HFF-Myc (cell line): ENCODE measurements around the gene VEPH1.

Experiments used
- DNase-seq: peaks from one replicate; pipeline ENCODE4 v3.0.0-alpha.2; 2011; ENCODE audit warnings: low read depth; ENCODE audit errors: extremely low read depth
- H3K4me3 ChIP-seq: replicated peaks from 2 replicates; pipeline ENCODE4 v1.5.1; 2011; ENCODE audit warnings: low read depth, mild to moderate bottlenecking, control low read depth, low read length
- TF ChIP-seq, protein P1 (sequence below): IDR thresholded peaks from 2 replicates; pipeline ENCODE4 v1.5.1; 2012; ENCODE audit warnings: mild to moderate bottlenecking, low read depth, low read length, control low read depth; ENCODE audit errors: missing control alignments

The VEPH1 gene

DNA sequence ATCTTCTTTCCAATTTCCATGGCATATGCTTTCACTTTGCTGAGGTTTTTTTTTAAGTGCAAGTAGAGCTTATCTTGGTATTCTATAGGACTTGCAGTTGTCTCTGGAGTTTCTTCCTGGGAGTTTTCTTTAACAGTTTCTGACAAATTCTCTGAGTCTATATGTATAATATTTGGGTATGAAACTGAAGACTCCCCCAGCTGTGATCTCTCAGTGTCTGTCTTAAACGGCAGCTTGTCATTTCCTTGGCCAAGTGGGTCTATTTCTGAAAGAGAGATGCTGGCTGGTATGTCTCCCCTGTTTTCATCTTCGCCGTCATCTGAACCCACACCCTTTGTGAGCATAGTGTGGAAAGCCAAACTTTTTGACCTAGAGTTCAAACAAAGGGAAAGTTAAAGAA is 139.8 kb downstream of the VEPH1 start:
- TF ChIP-seq, protein P1, sequence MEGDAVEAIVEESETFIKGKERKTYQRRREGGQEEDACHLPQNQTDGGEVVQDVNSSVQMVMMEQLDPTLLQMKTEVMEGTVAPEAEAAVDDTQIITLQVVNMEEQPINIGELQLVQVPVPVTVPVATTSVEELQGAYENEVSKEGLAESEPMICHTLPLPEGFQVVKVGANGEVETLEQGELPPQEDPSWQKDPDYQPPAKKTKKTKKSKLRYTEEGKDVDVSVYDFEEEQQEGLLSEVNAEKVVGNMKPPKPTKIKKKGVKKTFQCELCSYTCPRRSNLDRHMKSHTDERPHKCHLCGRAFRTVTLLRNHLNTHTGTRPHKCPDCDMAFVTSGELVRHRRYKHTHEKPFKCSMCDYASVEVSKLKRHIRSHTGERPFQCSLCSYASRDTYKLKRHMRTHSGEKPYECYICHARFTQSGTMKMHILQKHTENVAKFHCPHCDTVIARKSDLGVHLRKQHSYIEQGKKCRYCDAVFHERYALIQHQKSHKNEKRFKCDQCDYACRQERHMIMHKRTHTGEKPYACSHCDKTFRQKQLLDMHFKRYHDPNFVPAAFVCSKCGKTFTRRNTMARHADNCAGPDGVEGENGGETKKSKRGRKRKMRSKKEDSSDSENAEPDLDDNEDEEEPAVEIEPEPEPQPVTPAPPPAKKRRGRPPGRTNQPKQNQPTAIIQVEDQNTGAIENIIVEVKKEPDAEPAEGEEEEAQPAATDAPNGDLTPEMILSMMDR, result no peak
- no peak for DNase-seq
- no peak overlapping the region for H3K4me3 ChIP-seq

DNA sequence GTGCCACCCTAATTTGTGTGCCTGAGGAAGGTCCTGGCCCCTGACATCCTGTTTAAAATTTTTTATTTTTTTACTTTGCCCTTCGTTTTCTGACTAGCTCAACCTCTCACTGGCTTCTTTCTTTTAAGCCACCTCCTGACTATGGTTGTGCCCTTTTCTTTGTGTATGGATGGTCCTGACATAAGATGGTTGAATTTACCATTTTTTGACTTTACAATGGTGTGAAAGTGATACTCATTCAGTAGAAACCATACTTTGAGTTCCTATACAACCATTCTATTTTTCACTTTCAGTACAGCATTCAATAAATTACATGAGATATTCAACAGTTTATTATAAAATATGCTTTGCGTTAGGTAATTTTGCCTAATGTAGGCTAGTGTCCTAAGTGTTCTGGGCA is 140.9 kb downstream of the VEPH1 start:
- no peak for DNase-seq
- TF ChIP-seq, protein P1, result no peak
- no peak overlapping the region for H3K4me3 ChIP-seq

DNA sequence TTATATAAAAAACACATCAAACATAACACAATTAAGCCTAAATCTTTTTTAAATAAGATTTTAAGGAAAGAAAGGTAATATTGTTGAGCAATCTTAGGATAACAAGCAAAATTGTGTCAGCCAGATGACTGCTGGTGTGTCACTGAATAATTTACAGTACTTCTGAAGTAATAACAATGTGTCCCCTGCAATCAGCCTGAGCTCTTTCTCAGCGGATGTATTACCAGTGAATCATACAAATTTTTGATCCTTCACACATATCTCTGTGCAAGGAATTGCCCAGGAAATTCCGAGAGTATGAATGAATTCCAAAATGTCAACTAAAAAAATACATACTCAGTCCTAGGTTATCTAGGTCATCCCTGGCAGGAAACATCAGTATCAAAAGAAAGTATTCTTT is 143.2 kb downstream of the VEPH1 start:
- TF ChIP-seq, protein P1, result no peak
- DNase-seq, result peak; percentile 56
- H3K4me3 ChIP-seq, result no peak overlapping the region

DNA sequence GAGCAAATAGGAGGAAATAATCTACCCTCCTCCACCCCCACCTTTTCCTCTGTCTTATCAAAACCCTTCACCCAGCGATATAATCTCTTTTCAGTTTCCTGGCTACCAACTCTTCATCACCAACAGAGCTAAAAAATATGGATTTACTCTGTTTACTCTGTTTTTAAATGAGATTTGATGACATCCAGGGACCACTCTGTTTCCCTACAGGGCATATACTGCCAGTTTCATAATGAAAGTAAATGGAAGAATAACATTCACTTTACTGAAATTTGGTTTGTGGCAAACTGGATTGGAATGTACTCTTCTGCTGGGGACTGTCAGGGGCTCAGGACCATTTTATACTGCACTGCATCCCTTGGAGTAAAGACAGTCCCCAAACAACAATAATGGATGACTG is 146.7 kb downstream of the VEPH1 start:
- TF ChIP-seq, protein P1, result no peak
- no peak for DNase-seq
- H3K4me3 ChIP-seq, result no peak overlapping the region

DNA sequence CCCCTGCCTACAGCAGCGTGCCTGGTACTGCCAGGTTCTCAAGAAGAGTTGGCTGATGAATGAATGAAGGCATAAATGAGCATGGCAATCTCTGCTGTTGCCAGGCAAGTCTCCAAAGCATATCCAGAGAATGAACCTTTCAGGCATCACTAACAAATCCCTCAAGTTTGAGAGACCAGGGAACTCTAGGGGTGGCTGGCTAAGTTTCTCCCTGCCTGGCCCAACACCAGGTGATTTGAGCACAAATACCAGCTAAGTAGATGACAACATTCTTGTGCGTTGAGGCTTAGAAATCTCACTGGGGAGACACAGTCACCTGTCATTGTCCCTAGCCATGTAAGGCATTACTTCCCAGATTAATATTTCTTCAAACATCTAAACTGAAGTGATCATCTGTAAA is 147.9 kb downstream of the VEPH1 start:
- no peak overlapping the region for H3K4me3 ChIP-seq
- no peak for DNase-seq
- TF ChIP-seq, protein P1, result no peak

DNA sequence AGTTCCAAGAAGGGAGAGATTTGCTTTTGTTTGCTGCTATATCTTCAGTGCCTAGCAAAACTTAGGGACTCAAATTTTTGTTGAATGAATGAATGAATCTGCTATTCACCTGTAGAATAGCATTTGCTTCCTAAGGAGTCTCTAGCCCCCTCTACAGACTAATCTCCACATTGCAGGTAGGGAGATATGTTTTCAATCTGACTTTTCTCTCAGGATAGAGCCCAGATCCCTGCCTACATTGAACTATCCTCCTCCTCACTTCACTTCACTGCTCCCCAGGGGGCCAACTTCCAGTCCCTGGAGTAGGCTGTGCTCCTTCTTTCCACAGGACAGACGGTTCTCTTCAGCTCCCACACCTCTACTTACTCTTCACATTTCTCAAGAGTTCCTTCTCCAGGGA is 148.5 kb downstream of the VEPH1 start:
- no peak for DNase-seq
- TF ChIP-seq, protein P1, result peak; percentile 54
- H3K4me3 ChIP-seq, result no peak overlapping the region

DNA sequence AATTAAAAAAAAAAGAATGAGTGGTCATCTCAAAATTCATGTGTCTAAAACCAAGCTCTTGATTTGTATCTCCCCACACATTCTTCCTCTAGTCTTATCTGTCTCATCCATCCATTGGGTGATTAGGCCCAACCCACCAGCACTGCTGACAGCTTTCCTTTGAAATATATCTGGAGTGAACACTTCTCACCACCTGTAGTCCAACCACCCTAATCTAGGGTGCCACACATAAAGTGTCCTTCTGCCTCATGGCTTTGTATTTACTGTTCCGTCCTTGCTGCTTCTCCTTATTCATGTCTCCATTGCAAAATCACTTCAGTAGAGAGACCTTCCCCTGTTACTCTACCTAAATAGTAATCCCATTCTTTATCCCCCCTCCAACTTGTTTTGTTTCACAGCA is 149.0 kb downstream of the VEPH1 start:
- TF ChIP-seq, protein P1, result no peak
- DNase-seq, result no peak
- H3K4me3 ChIP-seq, result no peak overlapping the region
